Lung (tissue), 12 donors: Measurements from ENCODE around the gene COBL. TPM values are rescaled to one million over a fixed set of nuclear protein-coding genes. Genes with fewer than 3 reads are reported as not detected.

ENCODE experiments used
- ATAC-seq: fragments of 200-7000 bp; cut with Tn5 transposase; one replicate; pipeline ENCODE4 v1.9.1; 2020; ENCODE audit warnings: moderate number of reproducible peaks; ENCODE audit not compliant: insufficient read depth, low FRiP score
- DNase-seq, 3 donors: peaks; one replicate each; pipeline ENCODE4 v3.0.0-alpha.2; 2013 to 2017
- H3K27ac ChIP-seq, 2 donors: one replicate each; pipeline ENCODE4 v1.5.1; 2013; ENCODE audit warnings: mild to moderate bottlenecking in 2 of 2, moderate library complexity in 2 of 2, control low read depth in 1 of 2, inconsistent platforms in 1 of 2, low read depth in 1 of 2, low read length in 1 of 2
- H3K27me3 ChIP-seq, 3 donors: one replicate each; pipeline ENCODE4 v1.5.1; 2013; ENCODE audit warnings: low read length in 2 of 3; ENCODE audit not compliant: control insufficient read depth in 3 of 3, insufficient read depth in 3 of 3
- H3K36me3 ChIP-seq, 4 donors: one replicate each; pipeline ENCODE4 v1.5.1; 2013; ENCODE audit warnings: low read length in 4 of 4, mild to moderate bottlenecking in 1 of 4, moderate library complexity in 1 of 4; ENCODE audit not compliant: control insufficient read depth in 4 of 4, insufficient read depth in 4 of 4
- H3K4me1 ChIP-seq, 5 donors: one replicate each; pipeline ENCODE4 v1.5.1; 2013; ENCODE audit warnings: low read length in 5 of 5, mild to moderate bottlenecking in 2 of 5, moderate library complexity in 1 of 5; ENCODE audit not compliant: control insufficient read depth in 5 of 5, insufficient read depth in 5 of 5
- H3K4me3 ChIP-seq: one replicate; pipeline ENCODE4 v1.5.1; 2013; ENCODE audit warnings: mild to moderate bottlenecking, control low read depth, moderate library complexity
- H3K9ac ChIP-seq, 2 donors: one replicate each; pipeline ENCODE4 v1.5.1; 2013; ENCODE audit warnings: low read length in 2 of 2, control low read depth in 1 of 2; ENCODE audit not compliant: insufficient read depth in 1 of 2
- H3K9me3 ChIP-seq, 4 donors: one replicate each; pipeline ENCODE4 v1.5.1; 2013; ENCODE audit warnings: low read length in 3 of 4, mild to moderate bottlenecking in 1 of 4, moderate library complexity in 1 of 4; ENCODE audit not compliant: control insufficient read depth in 4 of 4, insufficient read depth in 3 of 4
- WGBS, 2 donors: extraction: QIAGEN DNeasy Blood & Tissue Kit; methylation state at CpG; one replicate each; pipeline ENCODE4 v1.1.7; 2013; 5-methylcytosine and 5-hydroxymethylcytosine counted together
- polyA plus RNA-seq, 2 donors: library from polyadenylated mRNA; stranded (reverse); fragments of 200-250 nt; gene quantifications; one replicate each; pipeline ENCODE4 v1.2.1, GENCODE V29; 2013
- total RNA-seq, 2 donors: library from RNA; depleted of rRNA in 1 of 2; stranded (reverse); fragments of >200 nt in 1 of 2; gene quantifications; one replicate each; pipeline ENCODE4 v1.2.1, GENCODE V29; 2014 to 2021
- TF ChIP-seq, protein P1 (sequence below): IDR thresholded peaks from 2 replicates; pipeline ENCODE4 v1.5.1; 2012; ENCODE audit warnings: mild to moderate bottlenecking; ENCODE audit errors: control extremely low read depth, extremely low read depth
- donor health status: control.
- donor health status: control.
- donor health status: Bipolar disorder and iron deficiency.
- donor health status: healthy.
- donor health status: DM: yes; HTN: yes; CAD: no.

COBL gene
- total and polyA plus RNA-seq, 4 donors: 6.3 to 38.1 (median 15.0) TPM

DNA sequence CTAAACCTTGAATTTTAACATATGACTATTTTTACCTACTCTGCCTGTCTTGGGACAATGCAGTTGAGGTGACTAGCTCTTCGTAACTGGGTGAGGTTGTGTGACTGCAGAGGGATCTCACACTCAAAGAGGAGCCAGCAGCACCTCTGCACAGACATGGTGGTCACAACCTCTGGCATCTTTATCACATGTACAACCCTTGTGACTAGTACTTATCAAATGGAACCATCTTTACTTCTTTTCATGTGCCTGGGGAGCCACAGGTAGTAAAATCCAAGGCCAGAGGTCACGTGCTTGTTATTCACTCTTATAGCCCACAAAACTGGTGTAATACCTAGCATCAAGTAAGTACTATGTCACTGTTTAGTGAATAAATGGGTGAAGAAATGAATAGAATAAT lies 244.3 kb downstream of the COBL start:
- ATAC-seq: no peak
- Histone ChIP-seq H3K36me3 (no peaks in the 10 kb centered on the region), H3K27ac (no peak overlapping the region)

DNA sequence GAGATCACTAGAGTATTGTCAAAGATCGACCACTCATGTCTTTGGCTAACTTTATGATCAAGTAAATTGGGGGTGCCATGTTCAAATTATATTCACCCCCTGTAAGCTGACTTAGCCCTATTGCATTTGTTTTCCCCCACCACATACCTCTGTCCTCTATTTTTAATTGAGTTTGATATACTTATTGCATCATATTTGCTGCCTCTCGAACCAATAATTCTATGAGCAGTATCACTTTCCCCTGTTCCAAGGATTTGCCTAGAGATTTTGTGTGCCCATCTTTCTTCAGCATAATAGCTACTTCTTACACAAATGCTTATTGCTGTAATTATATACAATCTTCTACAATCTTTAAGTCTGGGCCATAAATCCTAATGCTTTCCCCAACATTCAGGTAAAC lies 245.2 kb downstream of the COBL start:
- WGBS, 2 donors: 91% methylated on average over 2 of the region's 2 CpGs
- Histone ChIP-seq H3K4me3 (no peak overlapping the region), H3K9me3 (no peaks in the 10 kb centered on the region), H3K4me1 (peaks cover 0 to 13% (median 3%) of the 10 kb centered on the region in 5 donors), H3K27me3 (no peaks in the 10 kb centered on the region), H3K36me3 (no peaks in the 10 kb centered on the region), H3K9ac (no peak overlapping the region), H3K27ac (no peak overlapping the region)
- DNase-seq: no peak
- TF ChIP-seq, protein P1, sequence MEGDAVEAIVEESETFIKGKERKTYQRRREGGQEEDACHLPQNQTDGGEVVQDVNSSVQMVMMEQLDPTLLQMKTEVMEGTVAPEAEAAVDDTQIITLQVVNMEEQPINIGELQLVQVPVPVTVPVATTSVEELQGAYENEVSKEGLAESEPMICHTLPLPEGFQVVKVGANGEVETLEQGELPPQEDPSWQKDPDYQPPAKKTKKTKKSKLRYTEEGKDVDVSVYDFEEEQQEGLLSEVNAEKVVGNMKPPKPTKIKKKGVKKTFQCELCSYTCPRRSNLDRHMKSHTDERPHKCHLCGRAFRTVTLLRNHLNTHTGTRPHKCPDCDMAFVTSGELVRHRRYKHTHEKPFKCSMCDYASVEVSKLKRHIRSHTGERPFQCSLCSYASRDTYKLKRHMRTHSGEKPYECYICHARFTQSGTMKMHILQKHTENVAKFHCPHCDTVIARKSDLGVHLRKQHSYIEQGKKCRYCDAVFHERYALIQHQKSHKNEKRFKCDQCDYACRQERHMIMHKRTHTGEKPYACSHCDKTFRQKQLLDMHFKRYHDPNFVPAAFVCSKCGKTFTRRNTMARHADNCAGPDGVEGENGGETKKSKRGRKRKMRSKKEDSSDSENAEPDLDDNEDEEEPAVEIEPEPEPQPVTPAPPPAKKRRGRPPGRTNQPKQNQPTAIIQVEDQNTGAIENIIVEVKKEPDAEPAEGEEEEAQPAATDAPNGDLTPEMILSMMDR: no peak
- no peak for ATAC-seq

More for the DNA sequence above, 244.3 kb downstream of the COBL start:
- Histone ChIP-seq H3K9ac (no peak overlapping the region), H3K27me3 (no peaks in the 10 kb centered on the region), H3K9me3 (no peaks in the 10 kb centered on the region), H3K4me3 (no peak overlapping the region), H3K4me1 (peaks cover 0 to 13% (median 3%) of the 10 kb centered on the region in 5 donors)
- DNase-seq: no peak
- whole genome bisulfite sequencing, 2 donors: 90% methylated on average over 2 of the region's 2 CpGs
- TF ChIP-seq, protein P1: no peak

DNA sequence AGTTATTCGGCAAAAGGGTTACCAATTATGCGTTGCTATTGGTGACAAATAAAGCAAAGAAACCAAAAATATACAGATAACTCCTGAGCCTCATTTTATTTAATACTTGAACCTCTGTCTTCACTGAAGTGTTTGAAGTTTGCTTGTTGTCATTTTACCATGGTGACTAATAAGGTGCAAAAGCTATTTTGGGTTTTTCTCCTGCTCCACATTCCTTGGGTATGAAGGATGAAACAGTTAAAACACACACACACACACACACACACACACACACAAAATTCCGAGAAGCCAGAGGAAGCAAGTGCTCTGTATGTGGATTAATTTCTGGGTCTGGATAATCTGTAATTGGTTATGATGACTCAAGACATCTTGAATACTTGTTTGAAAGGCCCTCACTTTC lies 246.5 kb downstream of the COBL start:
- TF ChIP-seq, protein P1: no peak
- Histone ChIP-seq H3K4me1 (peaks cover 0 to 12% (median 3%) of the 10 kb centered on the region in 5 donors), H3K27ac (no peak overlapping the region), H3K36me3 (no peaks in the 10 kb centered on the region), H3K9ac (no peak overlapping the region), H3K9me3 (peaks cover 0 to 2% (median 0%) of the 10 kb centered on the region in 4 donors), H3K27me3 (no peaks in the 10 kb centered on the region), H3K4me3 (no peak overlapping the region)
- WGBS, 2 donors: 33 to 53% methylated on average over 3 of the region's 3 CpGs
- ATAC-seq (peak; percentile 14), DNase-seq (peak in 1 of 3 donors; percentile 21)
